GM12878 (cell line): ENCODE measurements around the gene EHHADH. TPM values are rescaled to one million over a fixed set of nuclear protein-coding genes. Genes with fewer than 3 reads are reported as not detected.
A peak's percentile ranks its signal among the peaks of the same experiment; 100 is the strongest.

ENCODE experiments used
- CHD4 ChIP-seq: fragments of 200-600 bp; sonication (generic); IDR thresholded peaks from 2 replicates; pipeline ENCODE4 v1.6.1; 2016; ENCODE audit warnings: mild to moderate bottlenecking
- CUX1 ChIP-seq: IDR thresholded peaks from 2 replicates; pipeline ENCODE4 v1.6.1; 2012; ENCODE audit warnings: improper control_type of control experiment, low read depth, low read length; ENCODE audit not compliant: insufficient replicate concordance
- EED ChIP-seq: sonication (generic); IDR thresholded peaks from 2 replicates; pipeline ENCODE4 v1.6.1; 2016; ENCODE audit warnings: antibody characterized with exemption, low read depth
- MXI1 ChIP-seq: fragments of 150-350 bp; IDR thresholded peaks from 2 replicates; pipeline ENCODE4 v1.6.1; 2011; ENCODE audit warnings: low read depth, mild to moderate bottlenecking, inconsistent platforms, low read length, improper control_type of control experiment
- RAD21 ChIP-seq: IDR thresholded peaks from 2 replicates; pipeline ENCODE4 v1.6.1; 2011; ENCODE audit warnings: mild to moderate bottlenecking, low read depth, low read length, moderate library complexity; ENCODE audit not compliant: insufficient read depth
- SMARCA5 ChIP-seq: fragments of 450-650 bp; IDR thresholded peaks from 2 replicates; pipeline ENCODE4 v1.6.1; 2017; ENCODE audit warnings: mild to moderate bottlenecking
- SMC3 ChIP-seq: IDR thresholded peaks from 2 replicates; pipeline ENCODE4 v1.6.1; 2011; ENCODE audit warnings: low read length, improper control_type of control experiment, borderline replicate concordance
- STAT3 ChIP-seq: IDR thresholded peaks from 2 replicates; pipeline ENCODE4 v1.6.1; 2011; ENCODE audit warnings: low read depth, low read length, improper control_type of control experiment
- TCF7 ChIP-seq: IDR thresholded peaks from 2 replicates; pipeline ENCODE4 v1.6.1; 2014; ENCODE audit warnings: antibody characterized with exemption, borderline replicate concordance
- ZNF384 ChIP-seq: IDR thresholded peaks from 2 replicates; pipeline ENCODE4 v1.6.1; 2012; ENCODE audit warnings: low read depth, mild to moderate bottlenecking, low read length, improper control_type of control experiment, borderline replicate concordance
- polyA plus RNA-seq, 11 experiments: library from polyadenylated mRNA; depleted of rRNA in 4 of 11; unstranded in 6 of 11; stranded (reverse) in 5 of 11; fragments of >200 nt; fragmentation: Nextera tagmentation in 4 of 11; fragmentation: Illumina TruSeq in 1 of 11; extraction: Ambion mirVana in 4 of 11; extraction: Trizol in 1 of 11; gene quantifications; 1 replicate in 1 of 11; 2 replicates in 10 of 11; pipeline versions ENCODE4 v1.2.1 to v1.2.3, GENCODE V29; 2011 to 2016; ENCODE audit warnings: inconsistent platforms in 2 of 11, missing spikeins in 2 of 11, low read depth in 1 of 11
- total RNA-seq, 4 experiments: library from RNA; depleted of rRNA in 3 of 4; stranded (reverse); fragments of >200 nt in 3 of 4; fragmentation: Illumina TruSeq in 1 of 4; extraction: Trizol in 1 of 4; gene quantifications; 2 replicates each; pipeline versions ENCODE4 v1.2.1 to v1.2.3, GENCODE V29; 2013 to 2021

The EHHADH gene
- total and polyA plus RNA-seq, 10 of the 15 experiments (the other 5 are each of a cell fraction or from before 2014, with no cell fraction given) = 0.96 to 8.4 (median 5.3) TPM

GRCh38 chr3:185176750-185177359 lies 77.0 kb downstream of the EHHADH start (continued):
- TF ChIP-seq TCF7 (no peak), CHD4 (no peak), ZNF384 (no peak), SMARCA5 (no peak), MXI1 (no peak), SMC3 (peak; percentile 70; the same call in 1 of the 2 replicates), CUX1 (no peak), EED (no peak), STAT3 (no peak), RAD21 (peak; percentile 67)
